Parathyroid adenoma (tissue), 2 donors: Measurements from ENCODE around the gene TMEM171.

Experiments
- H2AFZ ChIP-seq: fragments of 300-600 bp; sonication (generic); one replicate; pipeline ENCODE4 v1.7.0; 2017; ENCODE audit warnings: antibody characterized with exemption, mild to moderate bottlenecking
- H3K27ac ChIP-seq: fragments of 300-600 bp; sonication (generic); one replicate; pipeline ENCODE4 v1.7.0; 2017
- H3K27me3 ChIP-seq: fragments of 300-600 bp; sonication (generic); one replicate; pipeline ENCODE4 v1.7.0; 2017; ENCODE audit warnings: low read length; ENCODE audit not compliant: control insufficient read depth, insufficient read depth
- H3K36me3 ChIP-seq: fragments of 300-600 bp; sonication (generic); one replicate; pipeline ENCODE4 v1.7.0; 2017; ENCODE audit warnings: low read length; ENCODE audit not compliant: control insufficient read depth, insufficient read depth
- H3K4me1 ChIP-seq: fragments of 300-600 bp; sonication (generic); one replicate; pipeline ENCODE4 v1.7.0; 2017; ENCODE audit warnings: control low read depth
- H3K4me2 ChIP-seq: fragments of 300-600 bp; sonication (generic); one replicate; pipeline ENCODE4 v1.7.0; 2017; ENCODE audit warnings: low read length
- H3K4me3 ChIP-seq: fragments of 300-600 bp; sonication (generic); one replicate; pipeline ENCODE4 v1.7.0; 2017; ENCODE audit warnings: low read depth, low read length
- H3K79me2 ChIP-seq: fragments of 300-600 bp; sonication (generic); one replicate; pipeline ENCODE4 v1.7.0; 2017; ENCODE audit warnings: control low read depth
- H3K9ac ChIP-seq: fragments of 300-600 bp; sonication (generic); one replicate; pipeline ENCODE4 v1.7.0; 2017; ENCODE audit warnings: mild to moderate bottlenecking
- H3K9me3 ChIP-seq: fragments of 300-600 bp; sonication (generic); one replicate; pipeline ENCODE4 v1.7.0; 2017; ENCODE audit warnings: low read length; ENCODE audit not compliant: control insufficient read depth
- TF ChIP-seq, protein P1 (sequence below): fragments of 300-600 bp; sonication (generic); IDR thresholded peaks from one replicate; pipeline ENCODE4 v1.7.0; 2017; ENCODE audit warnings: antibody characterized with exemption, mild to moderate bottlenecking
- donor health status: primary hyperparathyroidism.

Gene TMEM171

DNA sequence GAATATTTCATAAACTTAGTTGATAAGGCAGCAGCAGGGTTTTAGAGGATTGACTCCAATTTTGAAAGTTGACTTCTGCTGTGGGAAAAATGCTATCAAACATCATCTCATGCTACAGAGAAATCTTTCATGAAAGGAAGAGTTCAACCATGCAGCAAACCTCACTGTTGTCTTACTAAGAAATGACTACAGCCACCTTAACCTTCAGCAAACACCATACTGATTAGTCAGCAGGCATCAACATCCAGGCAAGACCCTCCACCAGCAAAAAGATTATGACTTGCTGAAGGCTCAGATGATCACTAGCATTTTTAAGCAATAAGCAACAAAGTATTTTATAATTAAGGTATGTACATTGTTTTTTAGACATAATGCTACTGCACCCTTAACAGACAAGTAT lies 60.2 kb downstream of the TMEM171 start:
- H2AFZ ChIP-seq, result no peak overlapping the region
- no peaks in the 10 kb centered on the region for H3K36me3 ChIP-seq
- no peak overlapping the region for H3K9ac ChIP-seq
- H3K4me2 ChIP-seq, result no peak overlapping the region
- H3K27me3 ChIP-seq, result no peaks in the 10 kb centered on the region
- H3K79me2 ChIP-seq, result no peaks in the 10 kb centered on the region
- TF ChIP-seq, protein P1, sequence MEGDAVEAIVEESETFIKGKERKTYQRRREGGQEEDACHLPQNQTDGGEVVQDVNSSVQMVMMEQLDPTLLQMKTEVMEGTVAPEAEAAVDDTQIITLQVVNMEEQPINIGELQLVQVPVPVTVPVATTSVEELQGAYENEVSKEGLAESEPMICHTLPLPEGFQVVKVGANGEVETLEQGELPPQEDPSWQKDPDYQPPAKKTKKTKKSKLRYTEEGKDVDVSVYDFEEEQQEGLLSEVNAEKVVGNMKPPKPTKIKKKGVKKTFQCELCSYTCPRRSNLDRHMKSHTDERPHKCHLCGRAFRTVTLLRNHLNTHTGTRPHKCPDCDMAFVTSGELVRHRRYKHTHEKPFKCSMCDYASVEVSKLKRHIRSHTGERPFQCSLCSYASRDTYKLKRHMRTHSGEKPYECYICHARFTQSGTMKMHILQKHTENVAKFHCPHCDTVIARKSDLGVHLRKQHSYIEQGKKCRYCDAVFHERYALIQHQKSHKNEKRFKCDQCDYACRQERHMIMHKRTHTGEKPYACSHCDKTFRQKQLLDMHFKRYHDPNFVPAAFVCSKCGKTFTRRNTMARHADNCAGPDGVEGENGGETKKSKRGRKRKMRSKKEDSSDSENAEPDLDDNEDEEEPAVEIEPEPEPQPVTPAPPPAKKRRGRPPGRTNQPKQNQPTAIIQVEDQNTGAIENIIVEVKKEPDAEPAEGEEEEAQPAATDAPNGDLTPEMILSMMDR, result no peak
- H3K4me3 ChIP-seq, result no peak overlapping the region
- H3K4me1 ChIP-seq, result peaks cover 4% of the 10 kb centered on the region
- H3K9me3 ChIP-seq, result no peaks in the 10 kb centered on the region
- no peak overlapping the region for H3K27ac ChIP-seq
